ENCODE data around the gene ERN1. TPM values are rescaled to one million over a fixed set of nuclear protein-coding genes. Genes with fewer than 3 reads are reported as not detected.

Gene ERN1
- total RNA-seq, 1 donor = 14.7 TPM

DNA sequence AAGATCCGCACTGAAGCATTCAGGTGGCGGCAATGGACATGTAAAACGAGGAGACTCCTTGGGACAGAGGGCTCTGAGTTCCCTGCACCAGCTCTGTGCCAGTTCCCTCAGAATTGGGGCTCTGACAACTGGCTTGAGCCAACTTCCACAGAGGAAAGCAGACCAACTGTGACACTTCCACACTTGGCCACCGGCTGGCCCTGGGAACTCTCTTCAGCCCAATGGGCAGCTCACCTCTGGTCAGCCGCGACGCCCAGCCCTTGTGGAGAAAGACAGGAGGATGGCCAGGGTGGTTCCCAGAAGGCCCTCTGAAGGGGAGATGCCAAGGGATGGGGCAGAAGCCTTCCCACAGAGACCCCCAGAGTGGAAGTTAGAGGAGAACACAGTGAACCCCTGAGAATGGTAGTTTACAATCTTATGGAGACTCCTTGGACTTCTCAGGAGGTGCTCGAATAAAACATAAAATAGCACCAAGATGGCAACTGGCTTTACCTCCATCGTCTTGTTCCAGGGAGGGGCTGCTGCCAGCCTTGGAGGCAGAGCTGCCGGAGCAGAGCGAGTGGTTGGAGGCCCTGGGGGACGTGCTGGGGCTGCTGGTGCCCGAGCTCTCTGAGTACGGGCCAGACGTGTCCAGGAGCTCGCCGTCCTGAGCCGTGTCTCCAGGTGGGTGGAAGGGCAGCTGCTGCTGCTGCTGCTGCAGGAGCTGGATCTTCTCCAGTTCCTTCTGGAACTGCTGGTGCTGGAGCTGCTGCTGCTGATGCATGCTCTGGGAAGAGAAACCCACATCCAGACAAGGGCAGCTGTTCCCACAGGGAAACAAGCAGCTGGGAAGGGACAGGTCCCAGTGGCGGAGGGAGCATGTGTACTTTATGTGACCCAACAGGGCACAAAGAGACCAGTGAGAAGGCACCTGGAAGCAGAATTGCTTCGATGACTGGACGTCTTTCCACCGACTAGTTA, 74.5 kb downstream of the ERN1 start:
- no peak for DNase-seq (ENCODE audit: low read depth)
- H3K4me3 ChIP-seq (ENCODE audit: low read depth, low read length) = no peak overlapping the region
- TF ChIP-seq, protein P1, sequence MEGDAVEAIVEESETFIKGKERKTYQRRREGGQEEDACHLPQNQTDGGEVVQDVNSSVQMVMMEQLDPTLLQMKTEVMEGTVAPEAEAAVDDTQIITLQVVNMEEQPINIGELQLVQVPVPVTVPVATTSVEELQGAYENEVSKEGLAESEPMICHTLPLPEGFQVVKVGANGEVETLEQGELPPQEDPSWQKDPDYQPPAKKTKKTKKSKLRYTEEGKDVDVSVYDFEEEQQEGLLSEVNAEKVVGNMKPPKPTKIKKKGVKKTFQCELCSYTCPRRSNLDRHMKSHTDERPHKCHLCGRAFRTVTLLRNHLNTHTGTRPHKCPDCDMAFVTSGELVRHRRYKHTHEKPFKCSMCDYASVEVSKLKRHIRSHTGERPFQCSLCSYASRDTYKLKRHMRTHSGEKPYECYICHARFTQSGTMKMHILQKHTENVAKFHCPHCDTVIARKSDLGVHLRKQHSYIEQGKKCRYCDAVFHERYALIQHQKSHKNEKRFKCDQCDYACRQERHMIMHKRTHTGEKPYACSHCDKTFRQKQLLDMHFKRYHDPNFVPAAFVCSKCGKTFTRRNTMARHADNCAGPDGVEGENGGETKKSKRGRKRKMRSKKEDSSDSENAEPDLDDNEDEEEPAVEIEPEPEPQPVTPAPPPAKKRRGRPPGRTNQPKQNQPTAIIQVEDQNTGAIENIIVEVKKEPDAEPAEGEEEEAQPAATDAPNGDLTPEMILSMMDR (IDR thresholded peaks at IDR 0.05; ENCODE audit: insufficient read depth, low read depth, low read length) = no peak

GRCh38 chr17:64054304-64054703, 75.6 kb downstream of the ERN1 start:
- TF ChIP-seq, protein P1 (IDR thresholded peaks at IDR 0.05; ENCODE audit: insufficient read depth, low read depth, low read length) = no peak
- no peak for DNase-seq (ENCODE audit: low read depth)
- H3K4me3 ChIP-seq (ENCODE audit: low read depth, low read length) = no peak overlapping the region

- DNase-seq (ENCODE audit: low read depth) = no peak
- TF ChIP-seq, protein P1 (IDR thresholded peaks at IDR 0.05; ENCODE audit: insufficient read depth, low read depth, low read length) = no peak
These were observed 76.8 kb downstream of the ERN1 start for GRCh38 chr17:64053101-64053500.

GRCh38 chr17:64051153-64051552, 78.8 kb downstream of the ERN1 start:
- H3K4me3 ChIP-seq (ENCODE audit: low read depth, low read length) = no peak overlapping the region
- DNase-seq (ENCODE audit: low read depth) = no peak
- TF ChIP-seq, protein P1 (IDR thresholded peaks at IDR 0.05; ENCODE audit: insufficient read depth, low read depth, low read length) = no peak

More at GRCh38 chr17:64053101-64053500, 76.8 kb downstream of the ERN1 start:
- H3K4me3 ChIP-seq (ENCODE audit: low read depth, low read length) = no peak overlapping the region

DNA sequence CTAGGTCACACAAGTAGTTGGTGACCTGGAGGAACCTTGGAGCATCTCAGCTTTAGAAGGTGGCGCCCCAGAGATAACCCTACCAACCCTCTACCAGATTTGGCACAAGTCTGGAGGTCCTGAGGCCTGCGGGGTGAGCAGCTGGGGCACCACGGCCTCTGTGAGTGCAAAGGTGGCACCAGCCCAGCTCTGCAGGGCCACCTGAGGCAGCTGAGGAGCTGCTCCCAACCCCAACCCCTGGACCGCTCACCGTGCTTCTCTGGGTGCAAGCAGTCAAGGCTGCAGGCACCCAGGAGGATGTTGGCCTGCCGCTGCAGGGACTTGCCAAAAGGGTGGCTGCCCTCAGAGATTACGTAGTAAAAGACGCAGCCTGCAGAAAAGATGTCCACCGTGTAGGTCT, 81.1 kb downstream of the ERN1 start:
- no peak overlapping the region for H3K4me3 ChIP-seq (ENCODE audit: low read depth, low read length)
- no peak for DNase-seq (ENCODE audit: low read depth)

GRCh38 chr17:64045176-64045575, 84.8 kb downstream of the ERN1 start:
- DNase-seq (ENCODE audit: low read depth) = no peak

More for the DNA sequence above, 81.1 kb downstream of the ERN1 start:
- TF ChIP-seq, protein P1 (IDR thresholded peaks at IDR 0.05; ENCODE audit: insufficient read depth, low read depth, low read length) = no peak

More at GRCh38 chr17:64045176-64045575, 84.8 kb downstream of the ERN1 start:
- TF ChIP-seq, protein P1 (IDR thresholded peaks at IDR 0.05; ENCODE audit: insufficient read depth, low read depth, low read length) = no peak
- H3K4me3 ChIP-seq (ENCODE audit: low read depth, low read length) = no peak overlapping the region
